ENCODE data around the gene ING5. TPM values are rescaled to one million over a fixed set of nuclear protein-coding genes. Genes with fewer than 3 reads are reported as not detected.

Gene ING5
- total RNA-seq, 4 donors from 2014 or later: 37.4 to 94.3 (median 56.3) TPM

GRCh38 chr2:241670333-241671110 lies 31.3 kb upstream of the ING5 start:
- in situ Hi-C loops (cut with MboI; ENCODE audit: low pct_ligation_motif_present in 1 of 4, low pct_unique_long_range_greater_than_20kb in 1 of 4, low sequenced_read_pairs in 3 of 4): no loop called here
- H3K27ac ChIP-seq: no peak overlapping the region
- H3K36me3 ChIP-seq: peaks cover 0 to 24% (median 5%) of the 10 kb centered on the region in 4 donors
- intact Hi-C loops (cut with DNase I; ENCODE audit: low total_unique reads): no loop called here
- no peaks in the 10 kb centered on the region for H3K27me3 ChIP-seq
- DNase-seq: no peak
- 88% methylated on average over 22 of the region's 31 CpGs; no CpG with 5 or more reads in 1 of the 2 donors for WGBS, 2 donors (ENCODE audit: low coverage in 1 of 2)
- H3K4me1 ChIP-seq: no peaks in the 10 kb centered on the region
- no peak overlapping the region for H3K4me3 ChIP-seq
- TF ChIP-seq POLR2A (IDR thresholded peaks at IDR 0.05) (no peak), CTCF (IDR thresholded peaks at IDR 0.05) (no peak), POLR2AphosphoS5 (IDR thresholded peaks at IDR 0.05) (no peak), EP300 (IDR thresholded peaks at IDR 0.05; ENCODE audit: low read depth) (no peak)
- H3K9me3 ChIP-seq: no peaks in the 10 kb centered on the region

- WGBS, 2 donors (ENCODE audit: low coverage in 1 of 2): 89% methylated on average over 30 of the region's 31 CpGs; no CpG with 5 or more reads in 1 of the 2 donors
- no peak overlapping the region for H3K27ac ChIP-seq
- in situ Hi-C loops (cut with MboI; ENCODE audit: low pct_ligation_motif_present in 1 of 4, low pct_unique_long_range_greater_than_20kb in 1 of 4, low sequenced_read_pairs in 3 of 4): no loop called here
- H3K4me1 ChIP-seq: no peaks in the 10 kb centered on the region
- peaks cover 0 to 21% (median 5%) of the 10 kb centered on the region in 4 donors for H3K36me3 ChIP-seq
- no peaks in the 10 kb centered on the region for H3K27me3 ChIP-seq
- no peak overlapping the region for H3K4me3 ChIP-seq
- intact Hi-C loops (cut with DNase I; ENCODE audit: low total_unique reads): no loop called here
- H3K9me3 ChIP-seq: no peaks in the 10 kb centered on the region
- TF ChIP-seq POLR2A (IDR thresholded peaks at IDR 0.05): no peak
- no peak for TF ChIP-seq EP300 (IDR thresholded peaks at IDR 0.05; ENCODE audit: low read depth)
- TF ChIP-seq CTCF (IDR thresholded peaks at IDR 0.05): no peak
- no peak for TF ChIP-seq POLR2AphosphoS5 (IDR thresholded peaks at IDR 0.05)
- no peak for DNase-seq
These were observed 30.2 kb upstream of the ING5 start for GRCh38 chr2:241671457-241672240.

GRCh38 chr2:241672243-241673188 lies 29.3 kb upstream of the ING5 start:
- in situ Hi-C loops (cut with MboI; ENCODE audit: low pct_ligation_motif_present in 1 of 4, low pct_unique_long_range_greater_than_20kb in 1 of 4, low sequenced_read_pairs in 3 of 4): no loop called here
- 93% methylated on average over 41 of the region's 42 CpGs; no CpG with 5 or more reads in 1 of the 2 donors for WGBS, 2 donors (ENCODE audit: low coverage in 1 of 2)
- Histone ChIP-seq H3K4me3 (no peak overlapping the region), H3K4me1 (no peaks in the 10 kb centered on the region), H3K27me3 (no peaks in the 10 kb centered on the region), H3K27ac (no peak overlapping the region), H3K36me3 (peaks cover 0 to 18% (median 4%) of the 10 kb centered on the region in 4 donors), H3K9me3 (no peaks in the 10 kb centered on the region)
- intact Hi-C loops (cut with DNase I; ENCODE audit: low total_unique reads): no loop called here
- TF ChIP-seq CTCF (IDR thresholded peaks at IDR 0.05): no peak
- DNase-seq: no peak

All from transverse colon (tissue), 4 donors.